ENCODE data around the gene TNFSF15. TPM values are rescaled to one million over a fixed set of nuclear protein-coding genes. Genes with fewer than 3 reads are reported as not detected.

Gene TNFSF15
- total RNA-seq, 1 experiment from 2014 or later = 0.55 TPM

DNA sequence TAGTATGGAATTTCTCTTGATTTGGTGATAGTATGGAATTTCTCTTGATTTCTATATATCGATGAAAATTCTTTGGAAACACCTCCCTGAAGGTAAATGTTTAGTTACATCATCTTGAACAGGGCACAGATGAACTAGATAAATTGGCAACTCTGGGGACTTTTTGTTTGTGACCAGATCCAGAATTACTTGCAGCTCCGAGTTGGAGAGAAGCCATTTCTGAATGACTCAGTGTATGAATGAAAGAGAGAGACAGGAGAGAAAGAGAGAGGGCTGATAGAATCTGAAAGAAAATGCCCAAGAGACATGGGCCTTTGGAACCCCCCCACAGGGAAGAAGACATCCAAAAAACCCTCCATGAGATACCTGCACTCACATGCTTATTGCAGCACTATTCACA, 14.1 kb downstream of the TNFSF15 start:
- Histone ChIP-seq H3F3A (ENCODE audit: insufficient read depth, low read depth) (no peaks in the 10 kb centered on the region), H3K27ac (no peak overlapping the region), H4K20me1 (ENCODE audit: insufficient read depth) (no peaks in the 10 kb centered on the region), H3K9me3 (ENCODE audit: insufficient read depth, low read depth) (no peaks in the 10 kb centered on the region), H2AFZ (no peak overlapping the region), H3K27me3 (ENCODE audit: insufficient read depth, low read depth) (no peaks in the 10 kb centered on the region), H3K4me2 (no peak overlapping the region), H3K79me2 (ENCODE audit: low read depth) (no peaks in the 10 kb centered on the region), H3K9me2 (ENCODE audit: insufficient read depth) (no peaks in the 10 kb centered on the region), H3K36me3 (ENCODE audit: low read depth) (no peaks in the 10 kb centered on the region), H3K4me1 (replicated peaks; ENCODE audit: insufficient read depth) (no peaks in the 10 kb centered on the region), H3K4me3 (no peak overlapping the region)
- ChIA-PET CTCF (no interaction called here), POLR2A (ENCODE audit: unreplicated experiment) (no interaction called here)
- no peak for TF ChIP-seq EZH2 (IDR thresholded peaks at IDR 0.05; ENCODE audit: low read depth)
- TF ChIP-seq, protein P1, sequence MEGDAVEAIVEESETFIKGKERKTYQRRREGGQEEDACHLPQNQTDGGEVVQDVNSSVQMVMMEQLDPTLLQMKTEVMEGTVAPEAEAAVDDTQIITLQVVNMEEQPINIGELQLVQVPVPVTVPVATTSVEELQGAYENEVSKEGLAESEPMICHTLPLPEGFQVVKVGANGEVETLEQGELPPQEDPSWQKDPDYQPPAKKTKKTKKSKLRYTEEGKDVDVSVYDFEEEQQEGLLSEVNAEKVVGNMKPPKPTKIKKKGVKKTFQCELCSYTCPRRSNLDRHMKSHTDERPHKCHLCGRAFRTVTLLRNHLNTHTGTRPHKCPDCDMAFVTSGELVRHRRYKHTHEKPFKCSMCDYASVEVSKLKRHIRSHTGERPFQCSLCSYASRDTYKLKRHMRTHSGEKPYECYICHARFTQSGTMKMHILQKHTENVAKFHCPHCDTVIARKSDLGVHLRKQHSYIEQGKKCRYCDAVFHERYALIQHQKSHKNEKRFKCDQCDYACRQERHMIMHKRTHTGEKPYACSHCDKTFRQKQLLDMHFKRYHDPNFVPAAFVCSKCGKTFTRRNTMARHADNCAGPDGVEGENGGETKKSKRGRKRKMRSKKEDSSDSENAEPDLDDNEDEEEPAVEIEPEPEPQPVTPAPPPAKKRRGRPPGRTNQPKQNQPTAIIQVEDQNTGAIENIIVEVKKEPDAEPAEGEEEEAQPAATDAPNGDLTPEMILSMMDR (conservative IDR thresholded peaks at IDR 0.05) = no peak
- DNase-seq = no peak
- intact Hi-C loops (cut with micrococcal nuclease; ENCODE audit: unreplicated experiment) = no loop called here
- no TSS peak for BruUV-seq (replicated peaks)

DNA sequence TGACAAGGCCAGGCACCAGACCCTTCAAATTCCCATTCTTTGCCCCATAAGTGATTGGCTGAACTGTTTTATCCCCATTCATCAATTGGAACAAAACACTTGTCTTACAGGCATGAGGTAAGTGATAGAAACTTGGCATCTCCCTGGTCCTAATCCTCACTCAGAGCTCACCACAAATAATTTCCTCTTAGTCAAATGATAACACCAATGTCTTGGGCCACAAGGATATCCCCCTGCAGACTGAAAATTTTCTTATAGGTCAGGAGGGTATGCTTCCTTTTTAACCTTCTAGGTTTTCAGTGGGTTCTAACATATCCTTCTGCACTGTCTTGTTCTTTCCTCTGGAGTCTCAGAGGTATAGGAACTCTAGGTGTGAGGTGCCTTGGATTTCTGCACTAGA, 14.5 kb downstream of the TNFSF15 start:
- H4K20me1 ChIP-seq (ENCODE audit: insufficient read depth) = no peaks in the 10 kb centered on the region
- H3F3A ChIP-seq (ENCODE audit: insufficient read depth, low read depth) = no peaks in the 10 kb centered on the region
- TF ChIP-seq, protein P1 (conservative IDR thresholded peaks at IDR 0.05) = no peak
- TF ChIP-seq EZH2 (IDR thresholded peaks at IDR 0.05; ENCODE audit: low read depth) = no peak
- no peak for DNase-seq
- no peak overlapping the region for H3K4me3 ChIP-seq
- H3K27me3 ChIP-seq (ENCODE audit: insufficient read depth, low read depth) = no peaks in the 10 kb centered on the region
- POLR2A ChIA-PET (ENCODE audit: unreplicated experiment) = no interaction called here
- intact Hi-C loops (cut with micrococcal nuclease; ENCODE audit: unreplicated experiment) = no loop called here
- no peaks in the 10 kb centered on the region for H3K9me2 ChIP-seq (ENCODE audit: insufficient read depth)
- CTCF ChIA-PET = no interaction called here
- no peak overlapping the region for H3K27ac ChIP-seq
- no peaks in the 10 kb centered on the region for H3K36me3 ChIP-seq (ENCODE audit: low read depth)
- H2AFZ ChIP-seq = no peak overlapping the region
- no TSS peak for BruUV-seq (replicated peaks)
- H3K9me3 ChIP-seq (ENCODE audit: insufficient read depth, low read depth) = no peaks in the 10 kb centered on the region
- H3K79me2 ChIP-seq (ENCODE audit: low read depth) = no peaks in the 10 kb centered on the region
- H3K4me1 ChIP-seq (replicated peaks; ENCODE audit: insufficient read depth) = no peaks in the 10 kb centered on the region
- H3K4me2 ChIP-seq = no peak overlapping the region

DNA sequence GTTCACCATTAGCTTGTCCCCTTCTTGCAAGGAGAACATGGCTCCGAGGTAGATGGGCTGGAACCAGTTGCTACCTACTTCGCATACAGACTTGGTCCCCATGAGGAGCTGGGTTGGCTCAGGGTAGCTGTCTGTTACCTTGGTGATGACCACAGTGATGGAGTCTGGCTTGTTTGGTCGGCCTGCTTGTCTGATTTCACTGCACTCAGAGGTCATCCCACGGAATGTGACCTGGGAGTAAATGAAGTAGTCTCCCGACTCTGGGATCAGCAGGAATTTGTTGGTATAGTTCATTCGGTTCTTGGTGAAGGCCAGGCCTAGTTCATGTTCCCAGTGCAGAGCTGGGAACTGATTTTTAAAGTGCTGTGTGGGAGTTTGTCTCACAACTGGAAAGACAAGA, 15.3 kb downstream of the TNFSF15 start:
- TF ChIP-seq, protein P1 (conservative IDR thresholded peaks at IDR 0.05) = no peak
- TF ChIP-seq EZH2 (IDR thresholded peaks at IDR 0.05; ENCODE audit: low read depth) = no peak
- Histone ChIP-seq H3K36me3 (ENCODE audit: low read depth) (no peaks in the 10 kb centered on the region), H3K4me3 (no peak overlapping the region), H4K20me1 (ENCODE audit: insufficient read depth) (no peaks in the 10 kb centered on the region), H3K4me2 (no peak overlapping the region), H3K9me2 (ENCODE audit: insufficient read depth) (no peaks in the 10 kb centered on the region), H2AFZ (no peak overlapping the region), H3K9me3 (ENCODE audit: insufficient read depth, low read depth) (no peaks in the 10 kb centered on the region), H3K79me2 (ENCODE audit: low read depth) (no peaks in the 10 kb centered on the region), H3K27ac (no peak overlapping the region), H3K4me1 (replicated peaks; ENCODE audit: insufficient read depth) (no peaks in the 10 kb centered on the region), H3K27me3 (ENCODE audit: insufficient read depth, low read depth) (no peaks in the 10 kb centered on the region), H3F3A (ENCODE audit: insufficient read depth, low read depth) (no peaks in the 10 kb centered on the region)
- DNase-seq = no peak
- POLR2A ChIA-PET (ENCODE audit: unreplicated experiment) = no interaction called here
- CTCF ChIA-PET = no interaction called here
- intact Hi-C loops (cut with micrococcal nuclease; ENCODE audit: unreplicated experiment) = no loop called here
- BruUV-seq (replicated peaks) = no TSS peak

Data from PC-9 (cell line).